ENCODE measurements around the gene CARD18. TPM values are rescaled to one million over a fixed set of nuclear protein-coding genes. Genes with fewer than 3 reads are reported as not detected.
"Not testable (repeated sequence)": the region's sequence is repeated elsewhere in the genome, so short reads cannot be mapped to it uniquely, and the experiment has no call there.

The CARD18 gene
- total and polyA plus RNA-seq, 2 donors, result 0.28 to 13.9 TPM

DNA sequence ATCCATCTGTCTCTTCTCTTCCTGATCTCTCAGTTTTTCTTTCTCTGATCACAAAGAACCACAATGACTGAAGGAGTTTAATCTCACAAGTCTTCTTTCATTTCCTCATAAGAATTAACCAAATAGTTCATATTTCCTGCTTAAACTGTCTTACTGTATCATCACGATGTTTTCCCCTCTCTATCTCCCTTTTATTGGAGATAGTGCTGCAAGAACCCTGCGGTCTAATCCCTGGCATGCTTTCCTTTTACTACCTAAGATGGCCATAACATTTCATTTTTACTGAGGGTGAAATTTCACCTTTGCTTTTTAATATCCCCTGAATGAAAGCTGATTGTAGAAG, 28.9 kb downstream of the CARD18 start:
- H3K4me1 ChIP-seq (ENCODE audit: control insufficient read depth in 2 of 2, insufficient read depth in 2 of 2, low read length in 2 of 2), result no peaks in the 10 kb centered on the region
- no peak overlapping the region for H3K27ac ChIP-seq (ENCODE audit: low read depth in 1 of 2, low read length in 1 of 2)
- no peak for DNase-seq (ENCODE audit: low read depth in 6 of 9, low spot score in 9 of 9)
- H3K36me3 ChIP-seq (ENCODE audit: control insufficient read depth in 2 of 2, insufficient read depth in 2 of 2, low read length in 1 of 2), result no peaks in the 10 kb centered on the region
- H3K9me3 ChIP-seq (ENCODE audit: control insufficient read depth in 2 of 2, insufficient read depth in 1 of 2, low read length in 1 of 2), result no peaks in the 10 kb centered on the region
- H3K4me3 ChIP-seq (ENCODE audit: low read length in 2 of 2), result no peak overlapping the region
- no peaks in the 10 kb centered on the region for H3K27me3 ChIP-seq (ENCODE audit: control insufficient read depth in 2 of 2, insufficient read depth in 1 of 2, low read length in 1 of 2)
- WGBS, result 47% methylated on average over 2 of the region's 2 CpGs

DNA sequence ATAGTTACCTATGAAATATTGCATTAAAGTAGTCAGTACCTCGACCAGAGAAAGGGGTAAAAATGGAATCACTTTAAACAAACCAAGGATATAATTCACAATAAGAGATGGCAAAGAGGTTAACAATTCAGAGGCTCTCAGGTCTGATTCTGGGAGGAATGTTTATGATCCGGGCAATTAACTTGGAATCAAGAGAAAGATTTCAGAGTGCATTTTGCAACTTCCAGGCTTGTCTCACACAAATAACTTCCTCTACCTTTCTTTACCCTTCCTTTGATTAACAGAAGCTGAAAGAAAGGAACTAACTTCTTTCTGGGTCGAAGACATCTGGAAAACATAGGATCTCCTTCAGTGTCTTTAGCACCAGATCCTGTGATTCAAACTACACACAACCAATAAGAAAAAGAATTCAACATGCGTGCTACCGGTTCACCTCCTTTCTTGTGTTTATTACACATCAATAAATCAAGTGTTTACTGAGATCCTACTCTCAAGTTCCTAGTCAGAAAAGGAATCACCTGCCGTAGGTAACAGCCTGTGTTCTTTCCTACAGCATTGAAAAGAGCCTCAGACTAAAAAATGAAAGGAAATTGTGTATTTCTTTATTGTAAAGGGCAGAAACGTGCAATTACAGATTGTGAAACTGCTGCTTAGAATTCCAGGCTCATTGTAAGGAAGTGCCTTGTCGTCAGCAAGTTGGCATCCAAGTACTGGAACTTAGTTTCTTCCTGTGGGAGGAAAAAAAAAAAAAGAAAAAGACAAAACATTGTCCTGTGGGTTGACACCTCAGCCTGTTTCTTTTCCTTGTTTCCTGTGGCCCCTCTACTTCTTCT, 29.5 kb downstream of the CARD18 start:
- no peaks in the 10 kb centered on the region for H3K36me3 ChIP-seq (ENCODE audit: control insufficient read depth in 2 of 2, insufficient read depth in 2 of 2, low read length in 1 of 2)
- no peaks in the 10 kb centered on the region for H3K27me3 ChIP-seq (ENCODE audit: control insufficient read depth in 2 of 2, insufficient read depth in 1 of 2, low read length in 1 of 2)
- 54% methylated on average over 8 of the region's 8 CpGs for WGBS
- H3K4me3 ChIP-seq (ENCODE audit: low read length in 2 of 2), result no peak overlapping the region
- no peak overlapping the region for H3K27ac ChIP-seq (ENCODE audit: low read depth in 1 of 2, low read length in 1 of 2)
- no peaks in the 10 kb centered on the region for H3K4me1 ChIP-seq (ENCODE audit: control insufficient read depth in 2 of 2, insufficient read depth in 2 of 2, low read length in 2 of 2)
- no peaks in the 10 kb centered on the region for H3K9me3 ChIP-seq (ENCODE audit: control insufficient read depth in 2 of 2, insufficient read depth in 1 of 2, low read length in 1 of 2)
- DNase-seq (ENCODE audit: low read depth in 6 of 9, low spot score in 9 of 9), result no peak

GRCh38 chr11:105109321-105109720, 30.2 kb downstream of the CARD18 start:
- H3K4me1 ChIP-seq (ENCODE audit: control insufficient read depth in 2 of 2, insufficient read depth in 2 of 2, low read length in 2 of 2), result no peaks in the 10 kb centered on the region
- H3K36me3 ChIP-seq (ENCODE audit: control insufficient read depth in 2 of 2, insufficient read depth in 2 of 2, low read length in 1 of 2), result no peaks in the 10 kb centered on the region
- H3K9me3 ChIP-seq (ENCODE audit: control insufficient read depth in 2 of 2, insufficient read depth in 1 of 2, low read length in 1 of 2), result no peaks in the 10 kb centered on the region
- H3K4me3 ChIP-seq (ENCODE audit: low read length in 2 of 2), result no peak overlapping the region
- H3K27ac ChIP-seq (ENCODE audit: low read depth in 1 of 2, low read length in 1 of 2), result no peak overlapping the region
- no peak for DNase-seq (ENCODE audit: low read depth in 6 of 9, low spot score in 9 of 9)
- H3K27me3 ChIP-seq (ENCODE audit: control insufficient read depth in 2 of 2, insufficient read depth in 1 of 2, low read length in 1 of 2), result no peaks in the 10 kb centered on the region
- WGBS, result 100% methylated on average over 1 of the region's 1 CpG

DNA sequence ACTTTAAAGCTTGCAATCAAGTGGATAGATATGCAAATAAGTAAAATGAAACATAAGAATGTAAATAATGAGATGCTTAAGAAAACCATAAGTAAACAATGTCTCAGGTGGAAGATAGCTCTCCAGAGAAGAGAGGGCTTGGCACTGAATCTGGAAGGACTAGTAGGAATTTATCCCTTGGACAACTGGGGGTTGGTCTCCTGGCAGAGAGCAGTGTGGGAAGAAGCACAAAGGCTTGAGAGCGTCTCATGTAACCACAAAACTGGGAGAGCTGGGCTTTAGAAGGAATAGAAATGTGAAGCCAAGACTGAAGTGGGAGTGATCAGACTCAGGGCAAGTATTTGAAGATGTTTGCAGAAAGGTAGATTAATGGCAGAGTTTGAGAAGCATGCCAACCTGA, 31.3 kb downstream of the CARD18 start:
- 100% methylated on average over 1 of the region's 1 CpG for WGBS

DNA sequence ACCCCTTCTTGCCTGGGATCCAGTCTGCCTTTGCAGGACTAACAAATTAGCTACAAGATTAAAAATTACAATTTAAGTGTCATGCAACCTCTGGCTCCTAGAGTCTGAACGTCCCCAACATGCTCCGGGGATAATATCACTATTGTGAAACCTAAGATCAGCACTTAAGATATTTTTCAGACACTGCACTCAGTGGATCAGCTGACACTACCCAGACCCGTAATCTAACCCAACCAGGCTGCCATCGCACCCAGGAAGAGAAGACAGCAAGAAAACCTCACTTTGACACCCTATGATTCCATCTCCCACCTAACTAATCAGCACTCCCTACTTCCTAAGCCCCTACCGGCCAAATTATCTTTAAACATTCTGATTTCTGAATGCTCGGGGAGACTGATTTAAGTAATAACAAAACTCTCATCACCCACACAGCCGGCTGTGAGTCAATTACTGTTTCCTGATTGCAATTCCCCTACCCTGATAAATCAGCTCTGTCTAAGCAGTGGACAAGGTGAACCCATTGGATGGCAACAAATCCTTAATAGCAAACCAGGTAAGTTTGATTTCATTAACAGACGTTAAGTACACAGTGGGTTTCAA, 32.2 kb downstream of the CARD18 start:
- DNase-seq (ENCODE audit: low read depth in 6 of 9, low spot score in 9 of 9), result not testable (repeated sequence)
- WGBS, result 93% methylated on average over 8 of the region's 8 CpGs

More for the DNA sequence above, 31.3 kb downstream of the CARD18 start:
- no peak for DNase-seq (ENCODE audit: low read depth in 6 of 9, low spot score in 9 of 9)
- H3K27me3 ChIP-seq (ENCODE audit: control insufficient read depth in 2 of 2, insufficient read depth in 1 of 2, low read length in 1 of 2), result no peaks in the 10 kb centered on the region
- H3K27ac ChIP-seq (ENCODE audit: low read depth in 1 of 2, low read length in 1 of 2), result no peak overlapping the region
- H3K4me3 ChIP-seq (ENCODE audit: low read length in 2 of 2), result no peak overlapping the region
- H3K4me1 ChIP-seq (ENCODE audit: control insufficient read depth in 2 of 2, insufficient read depth in 2 of 2, low read length in 2 of 2), result no peaks in the 10 kb centered on the region
- no peaks in the 10 kb centered on the region for H3K36me3 ChIP-seq (ENCODE audit: control insufficient read depth in 2 of 2, insufficient read depth in 2 of 2, low read length in 1 of 2)
- no peaks in the 10 kb centered on the region for H3K9me3 ChIP-seq (ENCODE audit: control insufficient read depth in 2 of 2, insufficient read depth in 1 of 2, low read length in 1 of 2)

DNA sequence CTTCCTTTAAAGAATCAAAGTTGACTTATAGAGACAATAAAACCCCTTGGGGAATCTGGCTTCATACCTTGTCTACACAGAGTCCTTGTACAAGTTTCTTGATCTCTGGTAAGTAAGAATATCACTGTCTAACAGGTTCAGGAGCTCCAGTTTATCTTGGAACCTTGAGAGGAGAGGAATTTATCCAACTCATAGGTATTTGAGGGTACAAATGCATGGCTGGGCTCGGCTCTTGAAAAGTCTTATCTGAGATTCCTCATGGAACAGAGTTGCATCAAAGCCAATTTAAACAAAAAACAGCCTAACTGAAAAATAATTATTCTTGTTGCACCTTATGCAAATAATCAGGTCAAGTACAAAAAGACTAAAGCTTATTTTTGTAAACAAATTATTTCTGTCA, 33.4 kb downstream of the CARD18 start:
- no peak overlapping the region for H3K27ac ChIP-seq (ENCODE audit: low read depth in 1 of 2, low read length in 1 of 2)
- H3K4me3 ChIP-seq (ENCODE audit: low read length in 2 of 2), result no peak overlapping the region
- WGBS, result 94% methylated on average over 1 of the region's 1 CpG
- no peak for DNase-seq (ENCODE audit: low read depth in 6 of 9, low spot score in 9 of 9)
- no peaks in the 10 kb centered on the region for H3K9me3 ChIP-seq (ENCODE audit: control insufficient read depth in 2 of 2, insufficient read depth in 1 of 2, low read length in 1 of 2)
- H3K36me3 ChIP-seq (ENCODE audit: control insufficient read depth in 2 of 2, insufficient read depth in 2 of 2, low read length in 1 of 2), result no peaks in the 10 kb centered on the region
- no peaks in the 10 kb centered on the region for H3K4me1 ChIP-seq (ENCODE audit: control insufficient read depth in 2 of 2, insufficient read depth in 2 of 2, low read length in 2 of 2)
- no peaks in the 10 kb centered on the region for H3K27me3 ChIP-seq (ENCODE audit: control insufficient read depth in 2 of 2, insufficient read depth in 1 of 2, low read length in 1 of 2)

More for the DNA sequence above, 32.2 kb downstream of the CARD18 start:
- not testable (repeated sequence) for H3K36me3 ChIP-seq (ENCODE audit: control insufficient read depth in 2 of 2, insufficient read depth in 2 of 2, low read length in 1 of 2); H3K27ac ChIP-seq (ENCODE audit: low read depth in 1 of 2, low read length in 1 of 2); H3K4me1 ChIP-seq (ENCODE audit: control insufficient read depth in 2 of 2, insufficient read depth in 2 of 2, low read length in 2 of 2); H3K4me3 ChIP-seq (ENCODE audit: low read length in 2 of 2); H3K9me3 ChIP-seq (ENCODE audit: control insufficient read depth in 2 of 2, insufficient read depth in 1 of 2, low read length in 1 of 2); H3K27me3 ChIP-seq (ENCODE audit: control insufficient read depth in 2 of 2, insufficient read depth in 1 of 2, low read length in 1 of 2)

DNA sequence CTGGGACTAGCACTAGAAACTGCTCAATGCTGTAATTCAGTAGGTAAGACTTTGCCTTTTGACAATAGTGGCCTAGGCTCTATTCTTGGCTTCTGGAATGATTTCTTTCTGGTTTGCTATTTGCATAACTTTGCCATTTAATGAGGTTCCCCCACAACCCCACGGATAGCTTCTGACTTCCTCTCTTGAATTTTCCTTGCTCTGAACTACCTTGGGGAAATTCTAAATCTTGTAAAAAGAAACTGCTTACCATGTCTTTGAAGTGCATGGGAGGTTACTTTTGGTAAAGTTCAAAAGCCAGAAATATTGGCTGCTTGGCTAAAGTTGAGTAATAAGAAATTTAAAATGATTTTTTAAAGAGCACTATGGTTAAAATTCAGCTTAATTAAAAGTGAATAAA, 35.3 kb downstream of the CARD18 start:
- Histone ChIP-seq H3K27ac (ENCODE audit: low read depth in 1 of 2, low read length in 1 of 2) (no peak overlapping the region), H3K27me3 (ENCODE audit: control insufficient read depth in 2 of 2, insufficient read depth in 1 of 2, low read length in 1 of 2) (no peaks in the 10 kb centered on the region), H3K9me3 (ENCODE audit: control insufficient read depth in 2 of 2, insufficient read depth in 1 of 2, low read length in 1 of 2) (no peaks in the 10 kb centered on the region), H3K4me3 (ENCODE audit: low read length in 2 of 2) (no peak overlapping the region), H3K36me3 (ENCODE audit: control insufficient read depth in 2 of 2, insufficient read depth in 2 of 2, low read length in 1 of 2) (no peaks in the 10 kb centered on the region), H3K4me1 (ENCODE audit: control insufficient read depth in 2 of 2, insufficient read depth in 2 of 2, low read length in 2 of 2) (no peaks in the 10 kb centered on the region)
- no peak for DNase-seq (ENCODE audit: low read depth in 6 of 9, low spot score in 9 of 9)
- 25% methylated on average over 1 of the region's 1 CpG for WGBS

- Histone ChIP-seq H3K27ac (ENCODE audit: low read depth in 1 of 2, low read length in 1 of 2) (no peak overlapping the region), H3K4me3 (ENCODE audit: low read length in 2 of 2) (no peak overlapping the region), H3K9me3 (ENCODE audit: control insufficient read depth in 2 of 2, insufficient read depth in 1 of 2, low read length in 1 of 2) (no peaks in the 10 kb centered on the region), H3K36me3 (ENCODE audit: control insufficient read depth in 2 of 2, insufficient read depth in 2 of 2, low read length in 1 of 2) (no peaks in the 10 kb centered on the region), H3K27me3 (ENCODE audit: control insufficient read depth in 2 of 2, insufficient read depth in 1 of 2, low read length in 1 of 2) (no peaks in the 10 kb centered on the region), H3K4me1 (ENCODE audit: control insufficient read depth in 2 of 2, insufficient read depth in 2 of 2, low read length in 2 of 2) (no peaks in the 10 kb centered on the region)
- no peak for DNase-seq (ENCODE audit: low read depth in 6 of 9, low spot score in 9 of 9)
Observed at GRCh38 chr11:105103336-105103735, 36.2 kb downstream of the CARD18 start.

GRCh38 chr11:105102079-105102581, 37.4 kb downstream of the CARD18 start:
- WGBS, result 93% methylated on average over 2 of the region's 3 CpGs
- not testable (repeated sequence) for H3K36me3 ChIP-seq (ENCODE audit: control insufficient read depth in 2 of 2, insufficient read depth in 2 of 2, low read length in 1 of 2); H3K27ac ChIP-seq (ENCODE audit: low read depth in 1 of 2, low read length in 1 of 2); DNase-seq (ENCODE audit: low read depth in 6 of 9, low spot score in 9 of 9); H3K4me3 ChIP-seq (ENCODE audit: low read length in 2 of 2); H3K27me3 ChIP-seq (ENCODE audit: control insufficient read depth in 2 of 2, insufficient read depth in 1 of 2, low read length in 1 of 2); H3K9me3 ChIP-seq (ENCODE audit: control insufficient read depth in 2 of 2, insufficient read depth in 1 of 2, low read length in 1 of 2); H3K4me1 ChIP-seq (ENCODE audit: control insufficient read depth in 2 of 2, insufficient read depth in 2 of 2, low read length in 2 of 2)

All from thymus (tissue), 11 donors.